Neural cell (in vitro differentiated cells): ENCODE results near the gene CRABP2.

Experiments
- CTCF ChIP-seq: fragments of 450-650 bp; IDR thresholded peaks from 2 replicates; pipeline ENCODE4 v1.5.1; 2014; ENCODE audit warnings: antibody characterized with exemption, mild to moderate bottlenecking, moderate library complexity; ENCODE audit not compliant: poor library complexity, severe bottlenecking
- EP300 ChIP-seq: fragments of 450-650 bp; conservative IDR thresholded peaks from 2 replicates; pipeline ENCODE4 v1.6.1; 2014; ENCODE audit warnings: antibody characterized with exemption, mild to moderate bottlenecking, moderate library complexity; ENCODE audit not compliant: poor library complexity, severe bottlenecking
- EZH2 ChIP-seq: fragments of 200-600, 300-800 bp; shearing (Covaris generic), sonication (generic); IDR thresholded peaks from 2 replicates; pipeline ENCODE4 v1.6.1; 2014; ENCODE audit warnings: antibody characterized with exemption, low read length, borderline replicate concordance, mild to moderate bottlenecking; ENCODE audit not compliant: insufficient read depth, poor library complexity, severe bottlenecking
- POLR2AphosphoS5 ChIP-seq: IDR thresholded peaks from 2 replicates; pipeline ENCODE4 v1.6.1; 2012
- RAD21 ChIP-seq: fragments of 450-650 bp; conservative IDR thresholded peaks from 2 replicates; pipeline ENCODE4 v1.6.1; 2014; ENCODE audit warnings: antibody characterized with exemption, mild to moderate bottlenecking, moderate library complexity
- REST ChIP-seq: IDR thresholded peaks from 2 replicates; pipeline ENCODE4 v1.6.1; 2012; ENCODE audit warnings: borderline replicate concordance
- TAF1 ChIP-seq: IDR thresholded peaks from 2 replicates; pipeline ENCODE4 v1.6.1; 2012; ENCODE audit warnings: low read depth

GRCh38 chr1:156671804-156672203, 33.6 kb downstream of the CRABP2 start:
- TF ChIP-seq EZH2 (no peak), CTCF (no peak), POLR2AphosphoS5 (no peak), REST (no peak), EP300 (no peak), TAF1 (no peak), RAD21 (no peak)
